HL-60 (cell line): ENCODE results near the gene SGSH.

Experiments
- DNase-seq, 2 experiments: peaks; one replicate each; pipeline ENCODE4 v3.0.0-alpha.2; 2010 to 2020; ENCODE audit warnings: low read depth in 1 of 2, low spot score in 1 of 2
- H3K27ac ChIP-seq: fragments of 250-450 bp; sonication (Bioruptor Pico); replicated peaks from 2 replicates; pipeline ENCODE4 v1.5.1; 2020; ENCODE audit warnings: mild to moderate bottlenecking, moderate library complexity
- H3K27me3 ChIP-seq: fragments of 250-450 bp; sonication (Bioruptor Pico); 2 replicates; pipeline ENCODE4 v1.5.1; 2021; ENCODE audit warnings: mild to moderate bottlenecking, moderate library complexity; ENCODE audit not compliant: insufficient read depth, poor library complexity, severe bottlenecking
- H3K4me3 ChIP-seq: replicated peaks from 2 replicates; pipeline ENCODE4 v1.5.1; 2011; ENCODE audit warnings: mild to moderate bottlenecking, control low read depth, low read length; ENCODE audit not compliant: insufficient read depth
- GABPA ChIP-seq: IDR thresholded peaks from 2 replicates; pipeline ENCODE4 v1.6.1; 2012; ENCODE audit warnings: low read depth
- POLR2AphosphoS5 ChIP-seq: IDR thresholded peaks from 2 replicates; pipeline ENCODE4 v1.6.1; 2012; ENCODE audit warnings: low read depth
- SPI1 ChIP-seq: IDR thresholded peaks from 2 replicates; pipeline ENCODE4 v1.6.1; 2012; ENCODE audit warnings: low read depth, mild to moderate bottlenecking, borderline replicate concordance
- TF ChIP-seq, protein P1 (sequence below): IDR thresholded peaks from one replicate; pipeline ENCODE4 v1.5.1; 2011; ENCODE audit warnings: low read length, control low read depth, inconsistent platforms; ENCODE audit not compliant: insufficient read depth
- TF ChIP-seq, protein P2 (sequence below): IDR thresholded peaks from 2 replicates; pipeline ENCODE4 v1.6.1; 2012; ENCODE audit warnings: low read depth; ENCODE audit not compliant: insufficient replicate concordance

Gene SGSH

DNA sequence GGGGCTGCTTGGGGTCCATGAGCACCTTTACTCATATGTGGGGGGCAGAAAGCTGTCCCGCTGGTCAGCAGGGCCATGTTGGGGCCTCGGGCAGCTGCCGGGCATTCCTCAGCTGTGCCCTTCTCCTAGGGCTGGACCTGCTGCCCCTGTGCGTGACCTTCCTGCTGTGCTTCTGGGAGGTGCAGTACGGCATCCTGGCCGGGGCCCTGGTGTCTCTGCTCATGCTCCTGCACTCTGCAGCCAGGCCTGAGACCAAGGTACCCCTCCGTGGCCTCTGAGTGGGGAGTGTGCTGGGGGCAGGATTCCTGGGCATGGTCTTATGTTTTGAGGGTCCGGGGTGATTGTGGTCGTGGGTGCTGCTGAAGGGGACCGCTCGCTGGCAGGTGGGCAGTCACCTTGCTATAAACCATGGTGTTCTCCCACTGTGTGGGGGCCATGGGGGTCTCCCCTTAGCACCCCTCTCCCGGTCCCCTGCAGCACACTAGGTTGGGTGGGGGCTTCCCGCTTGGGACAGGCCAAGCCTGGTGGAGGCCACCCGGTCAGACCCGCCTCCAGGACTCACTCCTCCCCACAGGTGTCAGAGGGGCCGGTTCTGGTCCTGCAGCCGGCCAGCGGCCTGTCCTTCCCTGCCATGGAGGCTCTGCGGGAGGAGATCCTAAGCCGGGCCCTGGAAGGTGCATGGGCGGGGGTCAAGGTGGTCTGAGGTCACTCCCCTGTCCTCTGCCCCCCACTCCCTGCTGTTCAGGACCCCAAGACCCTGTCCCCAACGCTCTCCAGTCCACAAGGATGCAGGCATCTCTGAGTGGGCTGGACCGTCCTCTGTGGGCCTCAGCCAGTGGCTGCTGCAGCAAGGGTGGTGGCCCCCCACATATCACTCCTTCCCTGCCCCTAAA is 28.1 kb upstream of the SGSH start:
- TF ChIP-seq SPI1 (no peak), GABPA (no peak)
- TF ChIP-seq, protein P1, sequence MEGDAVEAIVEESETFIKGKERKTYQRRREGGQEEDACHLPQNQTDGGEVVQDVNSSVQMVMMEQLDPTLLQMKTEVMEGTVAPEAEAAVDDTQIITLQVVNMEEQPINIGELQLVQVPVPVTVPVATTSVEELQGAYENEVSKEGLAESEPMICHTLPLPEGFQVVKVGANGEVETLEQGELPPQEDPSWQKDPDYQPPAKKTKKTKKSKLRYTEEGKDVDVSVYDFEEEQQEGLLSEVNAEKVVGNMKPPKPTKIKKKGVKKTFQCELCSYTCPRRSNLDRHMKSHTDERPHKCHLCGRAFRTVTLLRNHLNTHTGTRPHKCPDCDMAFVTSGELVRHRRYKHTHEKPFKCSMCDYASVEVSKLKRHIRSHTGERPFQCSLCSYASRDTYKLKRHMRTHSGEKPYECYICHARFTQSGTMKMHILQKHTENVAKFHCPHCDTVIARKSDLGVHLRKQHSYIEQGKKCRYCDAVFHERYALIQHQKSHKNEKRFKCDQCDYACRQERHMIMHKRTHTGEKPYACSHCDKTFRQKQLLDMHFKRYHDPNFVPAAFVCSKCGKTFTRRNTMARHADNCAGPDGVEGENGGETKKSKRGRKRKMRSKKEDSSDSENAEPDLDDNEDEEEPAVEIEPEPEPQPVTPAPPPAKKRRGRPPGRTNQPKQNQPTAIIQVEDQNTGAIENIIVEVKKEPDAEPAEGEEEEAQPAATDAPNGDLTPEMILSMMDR: no peak
- H3K4me3 ChIP-seq: no peak overlapping the region
- H3K27ac ChIP-seq: no peak overlapping the region
- H3K27me3 ChIP-seq: no peaks in the 10 kb centered on the region
- no peak for DNase-seq

DNA sequence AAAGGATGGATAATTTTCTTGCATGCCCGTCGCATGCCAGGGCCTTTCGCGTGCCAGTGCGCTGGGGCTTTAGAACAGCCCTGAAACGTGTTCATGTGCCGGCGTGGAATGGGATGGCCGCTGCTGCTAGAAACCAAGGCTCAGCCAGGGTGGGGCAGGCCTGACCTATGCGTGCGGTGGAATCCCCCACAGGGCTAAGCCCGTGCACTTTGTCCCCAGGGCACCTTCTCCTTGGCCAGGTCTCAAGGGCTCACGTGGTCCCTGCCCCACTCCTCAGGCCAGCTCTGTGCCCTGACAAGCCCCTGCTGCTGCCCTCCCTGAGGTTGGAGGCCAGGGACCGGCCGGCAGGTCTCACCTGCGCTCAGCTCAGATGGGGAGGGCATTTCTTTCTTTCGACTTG is 27.4 kb upstream of the SGSH start:
- TF ChIP-seq, protein P1: no peak
- TF ChIP-seq SPI1 (no peak), GABPA (no peak), POLR2AphosphoS5 (no peak)
- TF ChIP-seq, protein P2, sequence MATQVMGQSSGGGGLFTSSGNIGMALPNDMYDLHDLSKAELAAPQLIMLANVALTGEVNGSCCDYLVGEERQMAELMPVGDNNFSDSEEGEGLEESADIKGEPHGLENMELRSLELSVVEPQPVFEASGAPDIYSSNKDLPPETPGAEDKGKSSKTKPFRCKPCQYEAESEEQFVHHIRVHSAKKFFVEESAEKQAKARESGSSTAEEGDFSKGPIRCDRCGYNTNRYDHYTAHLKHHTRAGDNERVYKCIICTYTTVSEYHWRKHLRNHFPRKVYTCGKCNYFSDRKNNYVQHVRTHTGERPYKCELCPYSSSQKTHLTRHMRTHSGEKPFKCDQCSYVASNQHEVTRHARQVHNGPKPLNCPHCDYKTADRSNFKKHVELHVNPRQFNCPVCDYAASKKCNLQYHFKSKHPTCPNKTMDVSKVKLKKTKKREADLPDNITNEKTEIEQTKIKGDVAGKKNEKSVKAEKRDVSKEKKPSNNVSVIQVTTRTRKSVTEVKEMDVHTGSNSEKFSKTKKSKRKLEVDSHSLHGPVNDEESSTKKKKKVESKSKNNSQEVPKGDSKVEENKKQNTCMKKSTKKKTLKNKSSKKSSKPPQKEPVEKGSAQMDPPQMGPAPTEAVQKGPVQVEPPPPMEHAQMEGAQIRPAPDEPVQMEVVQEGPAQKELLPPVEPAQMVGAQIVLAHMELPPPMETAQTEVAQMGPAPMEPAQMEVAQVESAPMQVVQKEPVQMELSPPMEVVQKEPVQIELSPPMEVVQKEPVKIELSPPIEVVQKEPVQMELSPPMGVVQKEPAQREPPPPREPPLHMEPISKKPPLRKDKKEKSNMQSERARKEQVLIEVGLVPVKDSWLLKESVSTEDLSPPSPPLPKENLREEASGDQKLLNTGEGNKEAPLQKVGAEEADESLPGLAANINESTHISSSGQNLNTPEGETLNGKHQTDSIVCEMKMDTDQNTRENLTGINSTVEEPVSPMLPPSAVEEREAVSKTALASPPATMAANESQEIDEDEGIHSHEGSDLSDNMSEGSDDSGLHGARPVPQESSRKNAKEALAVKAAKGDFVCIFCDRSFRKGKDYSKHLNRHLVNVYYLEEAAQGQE: no peak
- H3K27me3 ChIP-seq: no peaks in the 10 kb centered on the region
- H3K4me3 ChIP-seq: no peak overlapping the region
- no peak for DNase-seq
- no peak overlapping the region for H3K27ac ChIP-seq

DNA sequence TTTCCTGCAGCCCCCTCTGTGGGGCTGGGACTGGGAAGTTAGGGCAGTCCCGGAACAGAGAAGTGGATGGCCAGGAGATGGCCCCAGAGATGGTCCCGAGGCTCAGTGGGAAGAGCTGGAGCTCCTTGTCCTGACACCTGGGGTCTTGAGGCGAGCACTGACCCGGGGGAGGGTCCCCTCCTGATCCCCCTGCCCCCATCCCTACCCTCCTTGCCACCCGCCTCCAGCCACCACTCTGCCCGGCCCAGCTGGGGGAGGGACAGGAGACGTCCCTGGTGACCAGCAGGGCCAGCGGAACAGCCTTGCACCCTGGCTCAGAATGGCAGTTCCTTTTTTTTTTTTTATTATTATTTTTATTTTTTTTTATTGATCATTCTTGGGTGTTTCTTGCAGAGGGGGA is 26.6 kb upstream of the SGSH start:
- DNase-seq: no peak
- Histone ChIP-seq H3K27ac (no peak overlapping the region), H3K27me3 (no peaks in the 10 kb centered on the region), H3K4me3 (no peak overlapping the region)
- TF ChIP-seq GABPA (no peak), POLR2AphosphoS5 (no peak), SPI1 (no peak)
- TF ChIP-seq, protein P1: no peak
- TF ChIP-seq, protein P2: no peak

DNA sequence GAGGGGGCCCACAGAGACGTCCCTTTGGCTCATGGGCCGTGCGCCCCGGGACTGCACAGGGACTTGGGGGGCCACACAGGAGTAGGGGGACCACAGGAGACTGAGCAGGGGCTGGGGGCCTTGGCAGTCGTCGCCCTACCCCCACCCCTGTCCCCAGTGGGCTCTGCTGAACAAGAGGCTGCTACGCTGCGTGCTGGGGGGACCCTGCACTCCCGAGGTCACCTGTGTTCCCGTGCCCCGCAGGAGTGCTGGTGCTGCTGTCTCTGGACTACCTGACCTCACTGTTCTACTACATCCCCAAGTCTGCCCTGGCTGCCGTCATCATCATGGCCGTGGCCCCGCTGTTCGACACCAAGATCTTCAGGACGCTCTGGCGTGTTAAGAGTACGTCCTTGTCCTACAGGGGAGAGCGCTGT is 26.1 kb upstream of the SGSH start:
- no peak overlapping the region for H3K27ac ChIP-seq
- H3K27me3 ChIP-seq: no peaks in the 10 kb centered on the region
- TF ChIP-seq SPI1: no peak
- no peak for TF ChIP-seq GABPA
- no peak for TF ChIP-seq POLR2AphosphoS5
- TF ChIP-seq, protein P2: no peak
- TF ChIP-seq, protein P1: no peak
- H3K4me3 ChIP-seq: no peak overlapping the region
- no peak for DNase-seq
